ENCODE measurements around the gene RASSF8. TPM values are rescaled to one million over a fixed set of nuclear protein-coding genes. Genes with fewer than 3 reads are reported as not detected.

The RASSF8 gene
- polyA plus RNA-seq, 3 donors: 0.08 to 0.39 TPM; not detected in 1

- Histone ChIP-seq H3K36me3 (replicated peaks in 1 of 2; ENCODE audit: control insufficient read depth in 1 of 2, insufficient read depth in 2 of 2, low read length in 2 of 2) (no peaks in the 10 kb centered on the region), H3K4me3 (replicated peaks in 1 of 3; ENCODE audit: low read depth in 2 of 3, low read length in 3 of 3) (no peak overlapping the region), H4K20me1 (ENCODE audit: insufficient read depth, low read length) (no peaks in the 10 kb centered on the region), H3K9ac (ENCODE audit: insufficient read depth, low read length, poor library complexity, severe bottlenecking) (no peak overlapping the region), H3K9me3 (replicated peaks in 1 of 2; ENCODE audit: control insufficient read depth in 1 of 2, insufficient read depth in 1 of 2, low read length in 2 of 2) (no peaks in the 10 kb centered on the region), H3K4me1 (ENCODE audit: control insufficient read depth in 1 of 2, insufficient read depth in 2 of 2, low read length in 2 of 2) (no peaks in the 10 kb centered on the region), H2AFZ (ENCODE audit: insufficient read depth, low read depth, low read length, poor library complexity, severe bottlenecking) (no peak overlapping the region), H3K79me2 (ENCODE audit: insufficient read depth, low read length) (no peaks in the 10 kb centered on the region), H3K27ac (ENCODE audit: low read depth in 1 of 2, low read length in 2 of 2) (no peak overlapping the region), H3K27me3 (ENCODE audit: control insufficient read depth in 2 of 2, insufficient read depth in 2 of 2, low read length in 2 of 2) (no peaks in the 10 kb centered on the region), H3K4me2 (replicated peaks; ENCODE audit: extremely low read depth, low read length, poor library complexity, severe bottlenecking) (no peak overlapping the region)
- whole genome bisulfite sequencing (ENCODE audit: insufficient coverage): 100% methylated on average over 1 of the region's 4 CpGs
- no peak overlapping the region for H3K4me3 Mint-ChIP-seq
- peaks cover 0 to 5% (median 0%) of the 10 kb centered on the region in 7 donors for H3K9me3 Mint-ChIP-seq
- no peaks in the 10 kb centered on the region for H3K4me1 Mint-ChIP-seq
- DNase-seq: no peak
- no peaks in the 10 kb centered on the region for H3K36me3 Mint-ChIP-seq
- no peak for TF ChIP-seq CTCF (IDR thresholded peaks at IDR 0.05)
- intact Hi-C loops (cut with micrococcal nuclease): no loop called here
- H3K27ac Mint-ChIP-seq: no peak overlapping the region
- H3K27me3 Mint-ChIP-seq (ENCODE audit: low read depth in 3 of 3): no peaks in the 10 kb centered on the region
Measured at GRCh38 chr12:26054383-26054782, 95.9 kb downstream of the RASSF8 start.

GRCh38 chr12:26055087-26055486, 96.6 kb downstream of the RASSF8 start:
- Mint-ChIP-seq H3K4me3 (no peak overlapping the region), H3K27me3 (ENCODE audit: low read depth in 3 of 3) (no peaks in the 10 kb centered on the region), H3K9me3 (peaks cover 0 to 5% (median 0%) of the 10 kb centered on the region in 7 donors), H3K4me1 (no peaks in the 10 kb centered on the region), H3K27ac (no peak overlapping the region), H3K36me3 (no peaks in the 10 kb centered on the region)
- no peaks in the 10 kb centered on the region for H4K20me1 ChIP-seq (ENCODE audit: insufficient read depth, low read length)
- H3K36me3 ChIP-seq (replicated peaks in 1 of 2; ENCODE audit: control insufficient read depth in 1 of 2, insufficient read depth in 2 of 2, low read length in 2 of 2): no peaks in the 10 kb centered on the region
- no peak for TF ChIP-seq CTCF (IDR thresholded peaks at IDR 0.05)
- H3K79me2 ChIP-seq (ENCODE audit: insufficient read depth, low read length): no peaks in the 10 kb centered on the region
- H3K9me3 ChIP-seq (replicated peaks in 1 of 2; ENCODE audit: control insufficient read depth in 1 of 2, insufficient read depth in 1 of 2, low read length in 2 of 2): no peaks in the 10 kb centered on the region
- no peak overlapping the region for H3K4me3 ChIP-seq (replicated peaks in 1 of 3; ENCODE audit: low read depth in 2 of 3, low read length in 3 of 3)
- H3K27ac ChIP-seq (ENCODE audit: low read depth in 1 of 2, low read length in 2 of 2): no peak overlapping the region
- H3K4me1 ChIP-seq (ENCODE audit: control insufficient read depth in 1 of 2, insufficient read depth in 2 of 2, low read length in 2 of 2): no peaks in the 10 kb centered on the region
- no peak for DNase-seq
- H3K9ac ChIP-seq (ENCODE audit: insufficient read depth, low read length, poor library complexity, severe bottlenecking): no peak overlapping the region
- H3K4me2 ChIP-seq (replicated peaks; ENCODE audit: extremely low read depth, low read length, poor library complexity, severe bottlenecking): no peak overlapping the region
- no peak overlapping the region for H2AFZ ChIP-seq (ENCODE audit: insufficient read depth, low read depth, low read length, poor library complexity, severe bottlenecking)
- intact Hi-C loops (cut with micrococcal nuclease): no loop called here
- no CpG with 5 or more reads among the region's 2 CpGs for WGBS (ENCODE audit: insufficient coverage)
- no peaks in the 10 kb centered on the region for H3K27me3 ChIP-seq (ENCODE audit: control insufficient read depth in 2 of 2, insufficient read depth in 2 of 2, low read length in 2 of 2)
